HG03342 (cell line): ENCODE results near the gene SLAMF8.

Source experiments
- ATAC-seq: cut with Tn5 transposase; IDR thresholded peaks from one replicate; pipeline ENCODE4 v1.9.1; 2021; ENCODE audit warnings: mild to moderate bottlenecking, moderate library complexity; ENCODE audit not compliant: unreplicated experiment

Gene SLAMF8

GRCh38 chr1:159845751-159846629 lies 19.3 kb downstream of the SLAMF8 start:
- no peak for ATAC-seq

GRCh38 chr1:159847231-159847630 lies 20.6 kb downstream of the SLAMF8 start:
- no peak for ATAC-seq

- no peak for ATAC-seq
Measured at GRCh38 chr1:159848326-159848725, 21.7 kb downstream of the SLAMF8 start.

- no peak for ATAC-seq
Measured at GRCh38 chr1:159849626-159850366, 23.1 kb downstream of the SLAMF8 start.

DNA sequence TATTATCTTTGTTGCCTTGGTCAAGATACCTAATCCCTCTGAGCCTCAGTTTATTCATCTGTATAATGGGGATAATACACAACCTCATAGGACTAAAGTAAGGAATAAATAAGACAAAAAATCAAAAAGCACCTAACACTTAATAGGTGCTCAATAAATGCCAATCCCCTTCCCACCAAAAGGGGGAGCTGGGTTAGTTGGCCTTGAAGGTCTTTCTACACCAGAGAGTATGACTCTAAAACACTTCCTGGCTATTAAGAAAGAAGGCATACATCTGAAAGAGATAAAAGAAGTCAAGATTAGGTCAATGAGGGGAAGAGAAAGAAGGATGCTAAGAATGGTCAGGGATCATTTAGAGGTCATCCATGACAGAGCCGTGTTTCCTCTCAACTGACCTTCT lies 24.7 kb downstream of the SLAMF8 start:
- ATAC-seq, result no peak

DNA sequence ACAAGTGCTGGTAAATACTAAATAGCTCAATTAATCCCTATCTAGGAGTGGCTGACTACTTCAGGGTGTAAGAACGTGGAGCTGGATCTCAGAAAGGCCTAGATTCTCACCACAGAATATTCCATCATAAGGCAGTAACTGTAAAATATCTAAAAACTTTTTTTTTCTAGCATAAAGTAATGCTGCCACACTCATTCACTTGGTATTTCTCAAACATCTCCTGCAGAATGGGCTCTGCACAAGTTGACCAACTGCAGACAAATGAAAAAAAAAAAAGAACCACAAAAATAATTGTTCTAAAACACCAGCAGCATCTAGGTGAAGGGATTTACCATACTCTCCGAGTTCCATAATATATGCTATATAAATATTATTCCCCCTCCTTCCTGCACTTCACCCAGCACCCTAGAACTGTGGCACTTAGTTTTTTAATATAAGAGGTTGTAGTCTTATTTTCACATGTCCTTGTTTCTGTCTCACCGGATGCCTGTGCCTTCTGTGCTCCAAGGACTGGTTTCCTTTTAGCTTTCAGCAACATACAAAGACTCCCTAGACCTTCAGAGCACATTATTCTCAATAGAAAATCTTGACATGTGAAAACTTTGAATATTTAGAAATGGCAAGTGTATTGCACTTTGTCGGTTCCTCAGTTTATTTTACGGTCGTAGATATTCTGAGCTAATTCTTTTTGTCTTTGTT lies 26.9 kb downstream of the SLAMF8 start:
- no peak for ATAC-seq

- peak; percentile 5 for ATAC-seq
Measured at GRCh38 chr1:159854116-159854692, 27.5 kb downstream of the SLAMF8 start.

- ATAC-seq, result peak; percentile 81
Measured at GRCh38 chr1:159854693-159855192, 28.1 kb downstream of the SLAMF8 start.

DNA sequence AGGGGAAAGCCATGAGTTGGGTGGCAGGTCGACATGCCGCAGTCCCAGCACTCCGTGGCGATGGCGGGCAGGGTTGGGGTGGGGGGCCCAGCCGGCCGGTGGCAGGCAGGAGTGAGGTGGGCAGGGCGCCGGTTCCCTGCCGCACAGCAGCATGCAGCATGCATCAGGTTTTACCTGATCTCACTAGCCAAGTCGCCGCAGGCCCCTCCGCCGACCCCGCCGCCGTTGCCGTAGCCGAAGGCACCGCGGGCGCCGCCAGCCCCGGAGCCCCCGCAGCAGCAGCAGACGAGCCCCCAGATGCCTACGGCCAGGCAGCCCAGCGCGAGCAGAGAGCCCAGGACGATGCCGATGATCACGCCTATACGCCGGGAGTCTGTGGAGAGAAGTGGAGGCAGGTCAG lies 29.0 kb downstream of the SLAMF8 start:
- no peak for ATAC-seq

DNA sequence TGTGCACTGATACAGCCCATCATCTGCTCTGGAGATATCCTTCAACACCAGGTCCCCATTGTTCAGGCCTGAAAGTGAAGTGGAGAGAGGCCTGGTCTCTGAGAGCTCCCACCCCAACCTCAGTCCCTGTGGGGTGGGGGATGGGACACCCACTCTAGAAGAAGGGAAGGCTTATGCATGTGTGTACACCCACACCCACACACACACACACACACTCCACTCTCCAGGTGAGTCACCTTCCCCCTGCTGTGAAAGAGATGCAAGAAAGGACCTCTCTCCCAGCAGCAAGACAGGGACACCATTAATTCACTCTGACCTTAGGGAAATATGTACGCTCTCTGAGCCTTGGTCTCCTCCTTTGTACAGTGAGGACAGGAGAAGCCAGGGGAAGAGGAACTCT lies 29.9 kb downstream of the SLAMF8 start:
- ATAC-seq, result no peak

- ATAC-seq, result no peak
Measured at GRCh38 chr1:159857889-159858288, 31.2 kb downstream of the SLAMF8 start.

DNA sequence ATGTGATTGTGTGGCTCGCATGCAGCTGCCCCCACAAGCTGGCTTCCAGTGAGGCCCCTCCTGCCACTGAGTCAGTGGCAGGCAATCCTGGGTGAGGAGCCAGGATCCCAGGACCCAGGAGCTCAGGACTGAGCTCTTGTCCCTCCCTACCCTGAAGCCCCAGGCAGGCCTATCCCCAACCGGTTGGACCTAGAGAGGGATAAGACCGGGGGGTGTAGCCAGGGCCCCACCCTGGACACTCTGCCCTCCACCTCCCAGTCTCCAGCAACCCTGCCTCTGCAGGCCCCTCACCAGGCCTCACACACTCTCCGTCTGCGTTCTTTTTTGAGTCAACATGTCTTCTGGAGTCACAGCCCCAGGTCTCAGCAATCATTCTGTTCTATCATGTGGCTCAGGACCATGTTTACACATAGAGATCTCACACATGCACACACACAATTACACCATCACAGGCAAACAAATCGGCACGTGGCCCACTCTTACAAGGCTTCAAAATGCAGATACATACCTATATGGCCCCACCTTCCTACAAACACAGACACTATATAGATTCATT lies 33.2 kb downstream of the SLAMF8 start:
- no peak for ATAC-seq

GRCh38 chr1:159860456-159860855 lies 33.8 kb downstream of the SLAMF8 start:
- no peak for ATAC-seq

- ATAC-seq, result no peak
Measured at GRCh38 chr1:159861218-159861617, 34.5 kb downstream of the SLAMF8 start.

DNA sequence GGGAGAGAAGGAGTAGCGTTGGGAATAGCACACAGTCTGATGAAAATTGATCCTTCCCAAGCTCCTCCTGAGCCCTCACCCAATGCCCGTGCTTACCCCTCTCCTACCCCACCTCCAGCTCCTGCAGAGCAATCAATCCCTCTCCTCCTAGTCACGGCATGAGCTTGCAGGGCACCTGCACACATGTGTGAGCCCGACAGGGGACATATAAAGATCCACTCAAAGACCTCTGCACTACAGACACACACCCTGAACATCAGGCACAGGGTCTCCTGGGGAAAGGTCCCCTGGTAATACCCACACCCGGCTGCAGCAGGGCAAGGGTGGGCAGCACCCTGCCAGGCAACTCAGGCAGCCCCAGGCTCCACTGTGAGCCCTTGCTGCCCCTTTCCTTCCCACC lies 35.4 kb downstream of the SLAMF8 start:
- ATAC-seq, result no peak

GRCh38 chr1:159862557-159862956 lies 35.9 kb downstream of the SLAMF8 start, which contains the start of gene VSIG8:
TSS of gene VSIG8 (minus strand) at chr1:159862657. CDS start at chr1:159862521, 136 bp downstream.
- ATAC-seq, result no peak

- no peak for ATAC-seq
Measured at GRCh38 chr1:159864262-159864661, 37.6 kb downstream of the SLAMF8 start.

- no peak for ATAC-seq
Measured at GRCh38 chr1:159866066-159866465, 39.4 kb downstream of the SLAMF8 start.

DNA sequence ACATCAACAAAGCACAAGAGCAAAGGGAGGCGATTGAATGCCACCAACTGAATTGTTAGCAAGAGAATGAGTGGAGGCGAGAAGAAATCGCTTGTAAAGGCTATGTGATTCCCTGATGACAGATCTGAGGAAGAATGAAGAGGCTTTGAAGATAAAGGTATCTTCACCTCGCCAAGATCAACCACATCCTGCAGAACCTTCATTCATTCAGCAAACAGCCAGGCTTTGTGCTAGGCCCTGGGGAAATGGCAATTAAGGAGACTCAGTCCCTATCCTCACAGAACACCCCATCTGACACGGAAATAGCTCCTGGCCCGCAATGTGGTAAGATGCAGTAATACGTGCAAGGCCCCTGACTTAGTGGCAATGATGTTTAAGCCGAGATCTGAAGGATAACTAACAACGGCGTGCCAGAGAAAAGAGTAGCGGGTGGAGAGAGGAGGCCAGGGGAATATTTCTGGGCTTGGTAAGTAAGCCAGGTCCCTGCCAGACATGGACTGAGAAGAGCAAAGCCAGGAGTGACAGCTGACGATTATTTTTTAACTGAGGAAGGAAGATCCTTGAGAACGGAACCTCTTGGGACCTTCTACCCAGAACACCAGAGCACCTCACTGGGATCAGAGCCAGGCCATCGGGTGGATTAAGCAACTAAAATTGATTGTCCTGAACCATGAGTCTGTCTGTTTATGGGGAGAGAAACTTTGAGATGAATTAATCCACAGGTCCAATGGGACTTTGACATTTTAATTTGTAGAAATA lies 40.4 kb downstream of the SLAMF8 start:
- no peak for ATAC-seq

GRCh38 chr1:159867664-159868026 lies 41.0 kb downstream of the SLAMF8 start:
- no peak for ATAC-seq
